K562 (cell line): Measurements from ENCODE around the gene SCLY. TPM values are rescaled to one million over a fixed set of nuclear protein-coding genes. Genes with fewer than 3 reads are reported as not detected.

Experiments used
- CEBPG ChIP-seq, 3 experiments: fragments of 200-800 bp in 1 of 3; sonication (Bioruptor generic) in 1 of 3; sonication (generic) in 1 of 3; formaldehyde crosslinking in 1 of 3; IDR thresholded peaks in 2 of 3; conservative IDR thresholded peaks in 1 of 3; 2 replicates each; pipeline versions ENCODE4 v1.6.1 to v1.8.0; 2016 to 2022; ENCODE audit warnings: missing compliant biosample characterization in 2 of 3, missing genetic modification characterization in 2 of 3, mild to moderate bottlenecking in 1 of 3, missing genetic modification reagents in 1 of 3
- CXXC5 ChIP-seq: fragments of 250-450 bp; sonication (Bioruptor Pico); IDR thresholded peaks from 2 replicates; pipeline ENCODE4 v1.8.0; 2022; ENCODE audit warnings: inconsistent platforms, mild to moderate bottlenecking, moderate library complexity
- DEAF1 ChIP-seq: fragments of 450-650 bp; formaldehyde crosslinking; IDR thresholded peaks from 2 replicates; pipeline ENCODE4 v1.4.0; 2020; ENCODE audit warnings: mild to moderate bottlenecking, moderate library complexity
- ELF2 ChIP-seq: fragments of 250-450 bp; sonication (Bioruptor Pico); IDR thresholded peaks from 2 replicates; pipeline ENCODE4 v1.5.0; 2021; ENCODE audit warnings: mild to moderate bottlenecking
- EP300 ChIP-seq: IDR thresholded peaks from 2 replicates; pipeline ENCODE4 v1.6.1; 2012; ENCODE audit warnings: low read length, improper control_type of control experiment
- HINFP ChIP-seq: fragments of 450-650 bp; conservative IDR thresholded peaks from 2 replicates; pipeline ENCODE4 v1.6.1; 2016; ENCODE audit warnings: missing genetic modification characterization, low read depth, mild to moderate bottlenecking, control low read depth, missing compliant biosample characterization
- HMG20A ChIP-seq: fragments of 450-650 bp; formaldehyde crosslinking; conservative IDR thresholded peaks from 2 replicates; pipeline ENCODE4 v1.4.0; 2020; ENCODE audit warnings: mild to moderate bottlenecking, mixed read lengths
- KDM5B ChIP-seq: fragments of 200-600 bp; sonication (generic); IDR thresholded peaks from 2 replicates; pipeline ENCODE4 v1.6.1; 2012; ENCODE audit warnings: low read depth, mild to moderate bottlenecking, moderate library complexity, low read length, control low read depth, inconsistent platforms; ENCODE audit not compliant: insufficient replicate concordance
- MITF ChIP-seq: IDR thresholded peaks from 2 replicates; pipeline ENCODE4 v1.6.1; 2014; ENCODE audit warnings: antibody characterized with exemption
- SPI1 ChIP-seq: IDR thresholded peaks from 2 replicates; pipeline ENCODE4 v1.6.1; 2011; ENCODE audit warnings: low read depth, low read length, control low read depth, borderline replicate concordance
- SRSF9 ChIP-seq: fragments of 200-400 bp; formaldehyde crosslinking; IDR thresholded peaks from 2 replicates; pipeline ENCODE4 v1.6.1; 2017; ENCODE audit warnings: low read depth, low read length, borderline replicate concordance
- TCF7L2 ChIP-seq: fragments of 150-350 bp; IDR thresholded peaks from 2 replicates; pipeline ENCODE4 v1.6.1; 2016; ENCODE audit warnings: low read depth, mild to moderate bottlenecking, low read length, moderate library complexity
- THRB ChIP-seq: fragments of 450-650 bp; formaldehyde crosslinking; conservative IDR thresholded peaks from 2 replicates; pipeline ENCODE4 v1.4.0; 2022; ENCODE audit warnings: mild to moderate bottlenecking, missing genetic modification characterization
- ZBED1 ChIP-seq: IDR thresholded peaks from 2 replicates; pipeline ENCODE4 v1.6.1; 2014
- ZBTB12 ChIP-seq: fragments of 250-450 bp; sonication (Bioruptor Pico); IDR thresholded peaks from 2 replicates; pipeline ENCODE4 v1.4.0; 2020
- ZNF174 ChIP-seq: fragments of 250-450 bp; sonication (Bioruptor Pico); IDR thresholded peaks from 2 replicates; pipeline ENCODE4 v1.4.0; 2020; ENCODE audit warnings: mild to moderate bottlenecking
- ZNF280A ChIP-seq: fragments of 450-650 bp; IDR thresholded peaks from 2 replicates; pipeline ENCODE4 v1.6.1; 2018; ENCODE audit warnings: mild to moderate bottlenecking, low read depth; ENCODE audit not compliant: partially characterized antibody
- polyA plus RNA-seq, 8 experiments: library from polyadenylated mRNA; depleted of rRNA in 4 of 8; stranded (reverse) in 5 of 8; unstranded in 3 of 8; fragments of >200 nt; fragmentation: Nextera tagmentation in 2 of 8; fragmentation: Illumina TruSeq in 1 of 8; extraction: Ambion mirVana in 2 of 8; extraction: Trizol in 1 of 8; gene quantifications; 2 replicates each; pipeline versions ENCODE4 v1.2.1 to v1.2.3, GENCODE V29; 2011 to 2014; ENCODE audit warnings: inconsistent platforms in 1 of 8, missing spikeins in 1 of 8
- total RNA-seq, 7 experiments: library from RNA; depleted of rRNA in 6 of 7; stranded (reverse); fragments of >200 nt in 6 of 7; fragmentation: Illumina TruSeq in 2 of 7; extraction: Trizol in 2 of 7; gene quantifications; 2 replicates each; pipeline versions ENCODE4 v1.2.1 to v1.2.3, GENCODE V29; 2011 to 2021; ENCODE audit warnings: low replicate concordance in 1 of 7

Gene SCLY
- total and polyA plus RNA-seq, 9 of the 15 experiments (the other 6 are each of a cell fraction or from before 2014, with no cell fraction given), result 2.6 to 32.2 (median 21.1) TPM

GRCh38 chr2:238060542-238061314 is at the start of gene SCLY (continued):
- TF ChIP-seq HINFP (no peak), TCF7L2 (no peak), ZBED1 (no peak), DEAF1 (CRISPR knock-in tag) (no peak), HMG20A (CRISPR knock-in tag) (no peak), ZBTB12 (CRISPR knock-in tag) (peak; percentile 67), SPI1 (0 out of 2 replicates have a peak, but pooled peaks have one; percentile 26), CXXC5 (CRISPR knock-in tag) (peak; percentile 88), CEBPG (CRISPR knock-in tag; IDR thresholded peaks at IDR 0.05) (no peak), CEBPG (tag; conservative IDR thresholded peaks at IDR 0.05 in 1 of 2, IDR thresholded peaks at IDR 0.05 in 1 of 2) (no peak), THRB (no peak), KDM5B (peak; percentile 53), ZNF280A (no peak), EP300 (no peak), ZNF174 (CRISPR knock-in tag) (no peak), SRSF9 (no peak), MITF (0 out of 2 replicates have a peak, but pooled peaks have one; percentile 18), ELF2 (CRISPR knock-in tag) (no peak)
